Central memory CD8-positive, alpha-beta T cell (primary cell): ENCODE results near the gene GREM1.

Experiments used
- ATAC-seq: fragments of 150-1000 bp; cut with Tn5 transposase; replicated peaks from 2 replicates; pipeline ENCODE4 v1.10.0; 2022; ENCODE audit warnings: mild to moderate bottlenecking, moderate FRiP score, moderate number of reproducible peaks; ENCODE audit not compliant: poor library complexity, severe bottlenecking; ENCODE audit errors: extremely low read depth
- DNase-seq, 2 donors: peaks; one replicate each; pipeline ENCODE4 v3.0.0; 2021; ENCODE audit warnings: low spot score in 2 of 2
- H3K27ac Mint-ChIP-seq: one replicate; pipeline ENCODE4 v1.8.0; 2022; ENCODE audit warnings: low read depth, mild to moderate bottlenecking, moderate library complexity, mixed read lengths
- H3K27me3 Mint-ChIP-seq: one replicate; pipeline ENCODE4 v1.8.0; 2022; ENCODE audit warnings: mixed read lengths
- H3K36me3 Mint-ChIP-seq: one replicate; pipeline ENCODE4 v1.8.0; 2022; ENCODE audit warnings: mild to moderate bottlenecking, moderate library complexity, mixed read lengths; ENCODE audit not compliant: insufficient read depth
- H3K4me1 Mint-ChIP-seq: one replicate; pipeline ENCODE4 v1.8.0; 2022; ENCODE audit warnings: mixed read lengths
- H3K4me3 Mint-ChIP-seq: one replicate; pipeline ENCODE4 v1.8.0; 2022; ENCODE audit warnings: mild to moderate bottlenecking, moderate library complexity, mixed read lengths
- H3K9me3 Mint-ChIP-seq: one replicate; pipeline ENCODE4 v1.8.0; 2022; ENCODE audit warnings: mixed read lengths

The GREM1 gene

GRCh38 chr15:32723171-32723948, 5.6 kb downstream of the GREM1 start:
- Mint-ChIP-seq H3K9me3 (peaks cover 5% of the 10 kb centered on the region), H3K36me3 (peaks cover 2% of the 10 kb centered on the region), H3K27ac (no peak overlapping the region), H3K4me1 (no peaks in the 10 kb centered on the region), H3K27me3 (peaks cover 72% of the 10 kb centered on the region), H3K4me3 (no peak overlapping the region)
- no peak for ATAC-seq
- DNase-seq = no peak

GRCh38 chr15:32729700-32730395, 12.0 kb downstream of the GREM1 start:
- no peak for ATAC-seq
- H3K4me1 Mint-ChIP-seq = no peaks in the 10 kb centered on the region

GRCh38 chr15:32730677-32731654, 13.2 kb downstream of the GREM1 start:
- DNase-seq (no peak), ATAC-seq (no peak)
- Mint-ChIP-seq H3K4me3 (no peak overlapping the region), H3K36me3 (no peaks in the 10 kb centered on the region), H3K27me3 (peaks cover 49% of the 10 kb centered on the region), H3K4me1 (no peaks in the 10 kb centered on the region), H3K27ac (no peak overlapping the region), H3K9me3 (peaks cover 5% of the 10 kb centered on the region)

More at GRCh38 chr15:32729700-32730395, 12.0 kb downstream of the GREM1 start:
- no peak overlapping the region for H3K4me3 Mint-ChIP-seq
- DNase-seq = no peak
- peaks cover 50% of the 10 kb centered on the region for H3K27me3 Mint-ChIP-seq
- H3K9me3 Mint-ChIP-seq = peaks cover 5% of the 10 kb centered on the region
- H3K36me3 Mint-ChIP-seq = no peaks in the 10 kb centered on the region
- no peak overlapping the region for H3K27ac Mint-ChIP-seq

- H3K4me1 Mint-ChIP-seq = no peaks in the 10 kb centered on the region
- peaks cover 52% of the 10 kb centered on the region for H3K27me3 Mint-ChIP-seq
- H3K9me3 Mint-ChIP-seq = no peaks in the 10 kb centered on the region
- ATAC-seq (no peak), DNase-seq (no peak)
- no peaks in the 10 kb centered on the region for H3K36me3 Mint-ChIP-seq
- H3K27ac Mint-ChIP-seq = no peak overlapping the region
- H3K4me3 Mint-ChIP-seq = no peak overlapping the region
Measured at GRCh38 chr15:32732574-32733157, 14.9 kb downstream of the GREM1 start.

- DNase-seq (no peak), ATAC-seq (no peak)
- no peaks in the 10 kb centered on the region for H3K4me1 Mint-ChIP-seq
- no peak overlapping the region for H3K4me3 Mint-ChIP-seq
- peaks cover 52% of the 10 kb centered on the region for H3K27me3 Mint-ChIP-seq
- no peaks in the 10 kb centered on the region for H3K36me3 Mint-ChIP-seq
- no peaks in the 10 kb centered on the region for H3K9me3 Mint-ChIP-seq
- no peak overlapping the region for H3K27ac Mint-ChIP-seq
Measured at GRCh38 chr15:32733281-32733680, 15.5 kb downstream of the GREM1 start.

- Mint-ChIP-seq H3K9me3 (peaks cover 11% of the 10 kb centered on the region), H3K36me3 (no peaks in the 10 kb centered on the region), H3K4me1 (no peaks in the 10 kb centered on the region), H3K27ac (no peak overlapping the region), H3K27me3 (peaks cover 54% of the 10 kb centered on the region), H3K4me3 (no peak overlapping the region)
- no peak for DNase-seq
- ATAC-seq = no peak
Measured at GRCh38 chr15:32735989-32736700, 18.3 kb downstream of the GREM1 start.

- Mint-ChIP-seq H3K27me3 (peaks cover 57% of the 10 kb centered on the region), H3K4me3 (no peak overlapping the region), H3K4me1 (no peaks in the 10 kb centered on the region), H3K27ac (no peak overlapping the region), H3K9me3 (peaks cover 11% of the 10 kb centered on the region), H3K36me3 (no peaks in the 10 kb centered on the region)
- DNase-seq (no peak), ATAC-seq (no peak)
Measured at GRCh38 chr15:32736701-32737061, 18.9 kb downstream of the GREM1 start.

GRCh38 chr15:32737304-32737703, 19.5 kb downstream of the GREM1 start:
- Mint-ChIP-seq H3K36me3 (no peaks in the 10 kb centered on the region), H3K9me3 (peaks cover 11% of the 10 kb centered on the region), H3K27ac (no peak overlapping the region), H3K4me3 (no peak overlapping the region), H3K27me3 (peaks cover 61% of the 10 kb centered on the region), H3K4me1 (no peaks in the 10 kb centered on the region)
- DNase-seq (no peak), ATAC-seq (no peak)

GRCh38 chr15:32738666-32739065, 20.9 kb downstream of the GREM1 start:
- no peaks in the 10 kb centered on the region for H3K36me3 Mint-ChIP-seq
- no peaks in the 10 kb centered on the region for H3K4me1 Mint-ChIP-seq
- peaks cover 11% of the 10 kb centered on the region for H3K9me3 Mint-ChIP-seq
- no peak overlapping the region for H3K27ac Mint-ChIP-seq
- ATAC-seq = no peak
- no peak overlapping the region for H3K4me3 Mint-ChIP-seq
- H3K27me3 Mint-ChIP-seq = peaks cover 72% of the 10 kb centered on the region
- DNase-seq = no peak

- Mint-ChIP-seq H3K9me3 (peaks cover 11% of the 10 kb centered on the region), H3K4me1 (no peaks in the 10 kb centered on the region), H3K27me3 (peaks cover 65% of the 10 kb centered on the region), H3K27ac (no peak overlapping the region), H3K4me3 (no peak overlapping the region), H3K36me3 (no peaks in the 10 kb centered on the region)
- ATAC-seq (no peak), DNase-seq (no peak)
Measured at GRCh38 chr15:32739522-32740063, 21.8 kb downstream of the GREM1 start.

GRCh38 chr15:32743411-32744140, 25.8 kb downstream of the GREM1 start:
- Mint-ChIP-seq H3K4me1 (no peaks in the 10 kb centered on the region), H3K27me3 (peaks cover 50% of the 10 kb centered on the region), H3K36me3 (no peaks in the 10 kb centered on the region), H3K4me3 (no peak overlapping the region), H3K27ac (no peak overlapping the region), H3K9me3 (peaks cover 11% of the 10 kb centered on the region)
- ATAC-seq (no peak), DNase-seq (no peak)
